Posterior cingulate gyrus (tissue), 11 donors: ENCODE measurements around the gene SHD.
"Not testable (repeated sequence)": the region's sequence is repeated elsewhere in the genome, so short reads cannot be mapped to it uniquely, and the experiment has no call there.

Experiments used
- DNase-seq, 10 donors: peaks; one replicate each; pipeline versions ENCODE4 v3.0.0 to v3.0.0-alpha.2; 2020 to 2021; ENCODE audit warnings: mixed read lengths in 3 of 10
- intact Hi-C: fragments of 100-400 bp; cut with DNase I; formaldehyde crosslinking; loops from one replicate; pipeline ENCODE4 v1.15.1; 2023

The SHD gene

GRCh38 chr19:4266253-4267000 is 12.6 kb upstream of the SHD start:
- intact Hi-C loops: loop anchor here (2.0 to 10.0 kb wide), 3 partner anchors 58 to 136 kb away; partner anchors contain the start of genes CHAF1A and SH3GL1
- peak in 1 of 10 donors; percentile 58 for DNase-seq

GRCh38 chr19:4267101-4267900 is 11.8 kb upstream of the SHD start:
- intact Hi-C loops: loop anchor here (2.0 to 10.0 kb wide), 3 partner anchors 58 to 135 kb away; partner anchors contain the start of genes CHAF1A and SH3GL1
- peak in 8 of 10 donors; percentile 33 to 89 (median 47) for DNase-seq

- DNase-seq: peak in 1 of 10 donors; percentile 66
These were observed 10.9 kb upstream of the SHD start for GRCh38 chr19:4267901-4268815.

GRCh38 chr19:4268816-4269430 is 10.1 kb upstream of the SHD start:
- DNase-seq: peak in 1 of 10 donors; percentile 41
- intact Hi-C loops: loop anchor here (5.0 to 10.0 kb wide), 2 partner anchors 56 to 133 kb away; partner anchors contain the start of genes CHAF1A and SH3GL1

More at GRCh38 chr19:4267901-4268815, 10.9 kb upstream of the SHD start:
- intact Hi-C loops: loop anchor here (2.0 to 10.0 kb wide), 3 partner anchors 57 to 134 kb away; partner anchors contain the start of genes CHAF1A and SH3GL1

GRCh38 chr19:4272894-4273293 is 6.2 kb upstream of the SHD start:
- intact Hi-C loops: no loop called here
- no peak for DNase-seq

GRCh38 chr19:4274321-4274686 is 4.8 kb upstream of the SHD start:
- intact Hi-C loops: not testable (repeated sequence)

GRCh38 chr19:4277191-4277696 is 1.8 kb upstream of the SHD start:
- intact Hi-C loops: no loop called here
- DNase-seq: no peak

More at GRCh38 chr19:4274321-4274686, 4.8 kb upstream of the SHD start:
- not testable (repeated sequence) for DNase-seq

- DNase-seq: no peak
- intact Hi-C loops: no loop called here
These were observed 1.1 kb upstream of the SHD start for GRCh38 chr19:4278010-4278409.

GRCh38 chr19:4279267-4279529 is 132 bp downstream of the SHD start:
- DNase-seq: no peak
- intact Hi-C loops: no loop called here

- intact Hi-C loops: no loop called here
- DNase-seq: peak in 1 of 10 donors; percentile 82
These were observed 710 bp downstream of the SHD start for GRCh38 chr19:4279530-4280422.

GRCh38 chr19:4284176-4284958 is 5.3 kb downstream of the SHD start:
- intact Hi-C loops: no loop called here
- DNase-seq: peak in 1 of 10 donors; percentile 86

GRCh38 chr19:4284974-4285373 is 5.9 kb downstream of the SHD start:
- no peak for DNase-seq
- intact Hi-C loops: no loop called here

- DNase-seq, intact Hi-C loops: not testable (repeated sequence)
These were observed 7.1 kb downstream of the SHD start for GRCh38 chr19:4286141-4286540.

- intact Hi-C loops: no loop called here
- DNase-seq: no peak
These were observed 9.2 kb downstream of the SHD start for GRCh38 chr19:4288091-4288777.

GRCh38 chr19:4291184-4291732 is 12.2 kb downstream of the SHD start:
- intact Hi-C loops: no loop called here
- no peak for DNase-seq

GRCh38 chr19:4292515-4292914 is 13.4 kb downstream of the SHD start:
- no peak for DNase-seq
- intact Hi-C loops: no loop called here

- intact Hi-C loops: no loop called here
- no peak for DNase-seq
These were observed 15.3 kb downstream of the SHD start for GRCh38 chr19:4294389-4294788.
